GM18511 (cell line): Measurements from ENCODE around the gene PREB.

Experiments
- ATAC-seq: cut with Tn5 transposase; IDR thresholded peaks from one replicate; pipeline ENCODE4 v1.9.1; 2021; ENCODE audit warnings: mild to moderate bottlenecking, moderate library complexity; ENCODE audit not compliant: unreplicated experiment

The PREB gene

GRCh38 chr2:27096748-27097297, 37.6 kb downstream of the PREB start:
- ATAC-seq: no peak

- ATAC-seq: no peak
These were observed 38.4 kb downstream of the PREB start for GRCh38 chr2:27095745-27096651.

- no peak for ATAC-seq
These were observed 39.0 kb downstream of the PREB start for GRCh38 chr2:27095427-27095744.

- ATAC-seq: no peak
These were observed 40.0 kb downstream of the PREB start for GRCh38 chr2:27094353-27094984.

GRCh38 chr2:27093430-27094352, 40.7 kb downstream of the PREB start:
- ATAC-seq: no peak

GRCh38 chr2:27092696-27093429, 41.6 kb downstream of the PREB start:
- ATAC-seq: no peak

GRCh38 chr2:27091746-27092695, 42.4 kb downstream of the PREB start:
- no peak for ATAC-seq

- no peak for ATAC-seq
These were observed 45.1 kb downstream of the PREB start for GRCh38 chr2:27089111-27089954.

- ATAC-seq: no peak
These were observed 45.8 kb downstream of the PREB start for GRCh38 chr2:27088634-27089033.

- ATAC-seq: no peak
These were observed 46.5 kb downstream of the PREB start for GRCh38 chr2:27087823-27088410.

- ATAC-seq: peak; percentile 12
These were observed 47.5 kb downstream of the PREB start, which contains the start of gene KHK for GRCh38 chr2:27086724-27087593. Gene KHK (plus strand): TSS chr2:27086772. CDS start chr2:27087260, 488 bp downstream.

- peak; percentile 81 for ATAC-seq
These were observed 48.2 kb downstream of the PREB start for GRCh38 chr2:27086090-27086723.

GRCh38 chr2:27085673-27086089, 48.8 kb downstream of the PREB start:
- ATAC-seq: peak; percentile 14

- no peak for ATAC-seq
These were observed 49.3 kb downstream of the PREB start for GRCh38 chr2:27085062-27085672.

GRCh38 chr2:27084297-27085061, 50.0 kb downstream of the PREB start:
- no peak for ATAC-seq
